Endothelial cell of umbilical vein (primary cell): Measurements from ENCODE around the gene RSL24D1.

Source experiments
- CTCF ChIP-seq, 2 donors: IDR thresholded peaks; 1 replicate in 1 of 2; 2 replicates in 1 of 2; pipeline ENCODE4 v1.5.1; 2011; ENCODE audit warnings: low read length in 2 of 2, mild to moderate bottlenecking in 2 of 2, moderate library complexity in 2 of 2, control low read depth in 1 of 2, inconsistent platforms in 1 of 2, low read depth in 1 of 2; ENCODE audit not compliant: insufficient read depth in 1 of 2; ENCODE audit errors: extremely low read depth in 1 of 2
- EZH2 ChIP-seq: IDR thresholded peaks from 2 replicates; pipeline ENCODE4 v1.6.1; 2012; ENCODE audit warnings: borderline replicate concordance, low read depth, mild to moderate bottlenecking, moderate library complexity, low read length, inconsistent platforms; ENCODE audit not compliant: severe bottlenecking
- JUN ChIP-seq: IDR thresholded peaks from 2 replicates; pipeline ENCODE4 v1.6.1; 2011; ENCODE audit warnings: borderline replicate concordance, low read depth; ENCODE audit not compliant: insufficient read length, insufficient read depth
- MAX ChIP-seq: IDR thresholded peaks from 2 replicates; pipeline ENCODE4 v1.6.1; 2011; ENCODE audit not compliant: insufficient read depth, insufficient read length
- MYC ChIP-seq: IDR thresholded peaks from one replicate; pipeline ENCODE4 v1.6.1; 2011; ENCODE audit warnings: mild to moderate bottlenecking, low read depth, low read length
- POLR2A ChIP-seq: IDR thresholded peaks from 2 replicates; pipeline ENCODE4 v1.6.1; 2012; ENCODE audit warnings: low read depth, mild to moderate bottlenecking, control low read depth, low read length
- POLR2AphosphoS5 ChIP-seq: IDR thresholded peaks from 2 replicates; pipeline ENCODE4 v1.6.1; 2012; ENCODE audit warnings: low read depth, mild to moderate bottlenecking, control low read depth, low read length, moderate library complexity; ENCODE audit not compliant: insufficient read depth

GRCh38 chr15:55220606-55221005, 23.9 kb upstream of the RSL24D1 start:
- TF ChIP-seq CTCF (IDR thresholded peaks at IDR 0.05; ENCODE audit: extremely low read depth in 1 of 2, insufficient read depth in 1 of 2, low read depth in 1 of 2, low read length in 2 of 2), result no peak
- TF ChIP-seq POLR2A, result no peak
- no peak for TF ChIP-seq EZH2
- no peak for TF ChIP-seq POLR2AphosphoS5
- TF ChIP-seq JUN, result no peak
- no peak for TF ChIP-seq MYC
- TF ChIP-seq MAX, result no peak
